Subcutaneous abdominal adipose tissue (tissue), 5 donors: ENCODE measurements around the gene PSMB9.

Source experiments
- H3K27ac ChIP-seq: one replicate; pipeline ENCODE4 v1.7.0; 2013; ENCODE audit warnings: low read depth, mild to moderate bottlenecking, inconsistent platforms, low read length, moderate library complexity
- H3K27me3 ChIP-seq, 5 donors: one replicate each; pipeline ENCODE4 v1.7.0; 2013; ENCODE audit warnings: low read length in 5 of 5, inconsistent platforms in 1 of 5; ENCODE audit not compliant: control insufficient read depth in 5 of 5, insufficient read depth in 4 of 5
- H3K36me3 ChIP-seq, 5 donors: one replicate each; pipeline ENCODE4 v1.7.0; 2013; ENCODE audit warnings: low read length in 5 of 5; ENCODE audit not compliant: control insufficient read depth in 5 of 5, insufficient read depth in 5 of 5
- H3K4me1 ChIP-seq, 5 donors: one replicate each; pipeline ENCODE4 v1.7.0; 2013; ENCODE audit warnings: low read length in 5 of 5, mild to moderate bottlenecking in 3 of 5, moderate library complexity in 1 of 5; ENCODE audit not compliant: control insufficient read depth in 5 of 5, insufficient read depth in 5 of 5
- H3K4me3 ChIP-seq, 5 donors: one replicate each; pipeline ENCODE4 v1.7.0; 2013; ENCODE audit warnings: low read length in 5 of 5, low read depth in 1 of 5
- H3K9ac ChIP-seq, 5 donors: one replicate each; pipeline ENCODE4 v1.7.0; 2013; ENCODE audit warnings: low read length in 5 of 5, mild to moderate bottlenecking in 4 of 5, moderate library complexity in 3 of 5
- H3K9me3 ChIP-seq, 5 donors: one replicate each; pipeline ENCODE4 v1.7.0; 2013; ENCODE audit warnings: low read length in 5 of 5; ENCODE audit not compliant: control insufficient read depth in 5 of 5
- donor health status: healthy.
- donor health status: healthy.
- donor health status: healthy.
- donor health status: healthy.
- donor health status: healthy.

Gene PSMB9

DNA sequence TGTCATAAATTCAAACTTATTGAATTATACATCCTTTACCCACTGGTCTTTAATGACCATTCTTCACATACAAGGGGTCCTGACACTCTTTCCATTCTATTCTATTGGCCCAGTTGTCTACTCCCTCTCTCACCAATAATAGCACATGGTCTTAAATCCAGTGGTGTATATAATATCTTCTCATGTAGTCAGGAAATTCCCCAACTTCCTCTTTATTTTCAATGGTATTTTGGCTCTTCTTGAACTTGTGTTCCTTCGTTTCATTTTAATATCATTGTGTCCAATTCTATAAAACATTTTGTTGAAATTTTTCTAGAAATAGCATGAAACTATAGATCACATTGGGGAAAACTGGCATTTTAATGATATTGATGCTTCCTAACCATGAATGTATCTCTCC lies 36.8 kb downstream of the PSMB9 start:
- Histone ChIP-seq H3K9ac (no peak overlapping the region), H3K36me3 (no peaks in the 10 kb centered on the region), H3K27ac (no peak overlapping the region), H3K4me3 (no peak overlapping the region), H3K27me3 (no peaks in the 10 kb centered on the region), H3K9me3 (no peaks in the 10 kb centered on the region), H3K4me1 (peaks cover 6 to 38% (median 32%) of the 10 kb centered on the region in 5 donors)

DNA sequence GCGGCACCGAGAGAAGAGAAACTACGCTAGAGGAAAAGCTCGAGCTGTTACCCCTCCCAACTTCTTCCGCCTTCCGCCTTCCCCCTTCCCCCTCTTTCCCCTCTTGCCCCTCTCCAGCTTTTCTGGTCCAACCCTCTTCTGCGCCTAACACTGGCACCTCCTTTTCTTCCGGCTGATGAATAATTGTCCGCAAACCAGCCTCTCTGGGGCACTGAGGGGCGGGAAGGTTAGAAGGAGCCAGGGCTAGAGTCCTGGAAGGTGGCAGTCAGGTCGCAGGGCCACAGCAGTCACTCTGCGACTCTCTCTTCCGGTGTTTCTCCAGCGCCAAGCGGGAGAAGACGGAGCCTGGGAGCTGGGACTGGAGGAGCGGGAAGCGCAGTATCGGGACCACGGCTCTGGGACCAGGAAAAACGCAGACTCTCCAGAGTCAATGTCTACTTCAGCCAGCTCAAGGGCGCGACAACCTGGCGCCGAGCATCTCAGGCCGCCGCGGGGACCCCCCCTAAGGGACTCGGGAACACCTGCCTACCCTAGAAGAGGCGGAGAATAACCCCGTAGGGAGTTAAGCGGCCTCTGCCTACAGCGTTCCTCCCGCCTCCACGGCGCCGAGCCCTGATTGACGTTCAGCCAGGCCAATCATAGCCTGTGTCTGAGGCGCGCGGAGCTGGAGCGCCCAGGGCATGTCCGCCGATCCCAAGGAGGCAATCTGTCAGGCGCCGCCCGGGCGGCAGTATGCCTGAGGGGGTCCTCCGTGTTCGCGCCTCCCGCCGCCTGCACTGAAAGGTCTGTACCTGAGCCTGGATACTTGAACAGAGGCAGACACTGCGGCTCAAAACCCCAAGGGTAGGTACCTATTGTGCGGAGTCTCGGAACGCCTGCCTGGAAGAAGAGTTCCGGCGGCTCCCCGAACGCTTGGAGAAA lies 40.4 kb downstream of the PSMB9 start:
- no peaks in the 10 kb centered on the region for H3K27me3 ChIP-seq
- peak overlapping the region; percentile 90 for H3K27ac ChIP-seq
- peaks cover 6 to 24% (median 16%) of the 10 kb centered on the region in 5 donors for H3K4me1 ChIP-seq
- peak overlapping the region; percentile 90 to 96 (median 94) for H3K4me3 ChIP-seq
- no peaks in the 10 kb centered on the region for H3K36me3 ChIP-seq
- peak overlapping the region; percentile 75 to 95 (median 85) for H3K9ac ChIP-seq
- H3K9me3 ChIP-seq = no peaks in the 10 kb centered on the region

- Histone ChIP-seq H3K9ac (peak overlapping the region; percentile 75 to 95 (median 85)), H3K4me3 (peak overlapping the region; percentile 90 to 96 (median 94)), H3K4me1 (peaks cover 6 to 24% (median 16%) of the 10 kb centered on the region in 5 donors), H3K27me3 (no peaks in the 10 kb centered on the region), H3K9me3 (no peaks in the 10 kb centered on the region), H3K36me3 (no peaks in the 10 kb centered on the region), H3K27ac (peak overlapping the region; percentile 90)
Measured at GRCh38 chr6:32895006-32895345, 41.0 kb downstream of the PSMB9 start.

DNA sequence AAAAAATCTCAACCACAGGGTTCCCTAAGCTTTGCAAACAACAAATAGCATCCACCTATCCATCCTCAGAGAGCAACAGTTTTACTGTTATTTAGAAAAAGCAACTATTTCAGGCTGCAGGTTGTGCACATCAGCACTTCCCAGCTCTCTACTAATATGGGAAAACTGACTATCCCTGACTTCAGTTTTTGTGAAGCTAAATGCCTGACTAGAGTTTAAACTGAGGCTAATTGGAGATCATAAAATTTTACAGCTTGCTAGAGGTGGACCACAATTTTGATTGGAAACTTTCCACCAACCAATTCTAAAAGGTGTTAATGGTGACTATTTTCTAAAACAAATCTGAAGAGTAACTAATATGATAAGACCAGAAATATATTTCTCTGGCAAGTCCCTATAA lies 50.0 kb downstream of the PSMB9 start:
- Histone ChIP-seq H3K27ac (no peak overlapping the region), H3K4me1 (no peaks in the 10 kb centered on the region), H3K4me3 (no peak overlapping the region), H3K27me3 (no peaks in the 10 kb centered on the region), H3K9me3 (no peaks in the 10 kb centered on the region), H3K36me3 (peaks cover 2 to 7% (median 5%) of the 10 kb centered on the region in 5 donors), H3K9ac (no peak overlapping the region)

- Histone ChIP-seq H3K4me1 (no peaks in the 10 kb centered on the region), H3K27me3 (no peaks in the 10 kb centered on the region), H3K9me3 (no peaks in the 10 kb centered on the region), H3K9ac (no peak overlapping the region), H3K27ac (no peak overlapping the region), H3K4me3 (no peak overlapping the region), H3K36me3 (peaks cover 2 to 7% (median 5%) of the 10 kb centered on the region in 5 donors)
Measured at GRCh38 chr6:32905078-32905477, 51.1 kb downstream of the PSMB9 start.

DNA sequence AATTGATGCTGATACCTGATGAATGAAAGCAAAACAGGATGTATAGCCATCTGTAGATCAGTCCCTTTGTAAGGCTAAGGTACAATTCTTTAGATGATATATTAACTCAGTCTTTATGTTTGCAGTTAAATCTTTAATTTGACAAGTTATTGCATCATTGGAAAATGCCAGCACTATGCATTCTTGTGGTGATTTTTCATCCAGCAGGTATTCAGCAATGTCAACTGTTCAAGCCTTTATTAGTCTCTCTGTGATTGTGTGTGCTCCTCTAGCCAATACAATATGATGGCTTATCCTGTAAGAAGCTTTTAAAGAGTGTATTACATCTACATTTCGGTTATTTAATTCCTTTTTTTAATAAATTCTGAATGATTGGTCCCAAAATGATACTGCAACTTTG lies 52.5 kb downstream of the PSMB9 start:
- H3K9me3 ChIP-seq = no peaks in the 10 kb centered on the region
- H3K27ac ChIP-seq = no peak overlapping the region
- peaks cover 0 to 5% (median 0%) of the 10 kb centered on the region in 5 donors for H3K27me3 ChIP-seq
- peaks cover 0 to 1% (median 0%) of the 10 kb centered on the region in 5 donors for H3K36me3 ChIP-seq
- no peak overlapping the region for H3K9ac ChIP-seq
- no peaks in the 10 kb centered on the region for H3K4me1 ChIP-seq
- H3K4me3 ChIP-seq = no peak overlapping the region

DNA sequence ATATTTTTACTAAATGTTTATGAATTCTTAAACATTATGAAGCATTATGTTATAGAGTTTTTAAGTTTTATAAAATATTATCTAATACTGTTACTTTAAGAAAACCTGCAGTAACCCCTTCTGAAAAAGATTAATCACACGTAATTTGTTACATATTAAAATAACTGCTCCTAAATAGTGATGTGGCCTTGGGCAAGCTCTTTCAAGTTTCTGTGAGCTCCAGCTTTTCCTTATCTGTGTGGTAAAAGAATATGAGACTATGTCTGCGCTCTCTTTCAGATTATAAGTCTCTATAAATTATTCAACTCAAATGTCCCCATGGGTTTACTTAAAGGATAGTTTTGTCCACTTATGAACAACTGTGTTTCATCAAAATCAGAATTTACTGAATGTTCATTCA lies 54.9 kb downstream of the PSMB9 start:
- no peak overlapping the region for H3K4me3 ChIP-seq
- no peak overlapping the region for H3K9ac ChIP-seq
- no peaks in the 10 kb centered on the region for H3K4me1 ChIP-seq
- no peaks in the 10 kb centered on the region for H3K36me3 ChIP-seq
- no peaks in the 10 kb centered on the region for H3K9me3 ChIP-seq
- H3K27me3 ChIP-seq = peaks cover 0 to 8% (median 5%) of the 10 kb centered on the region in 5 donors
- H3K27ac ChIP-seq = no peak overlapping the region
